Smooth muscle cell (in vitro differentiated cells): ENCODE results near the gene SPTBN4. TPM values are rescaled to one million over a fixed set of nuclear protein-coding genes. Genes with fewer than 3 reads are reported as not detected.

Source experiments
- DNase-seq: peaks from one replicate; lab custom pipeline; 2025; ENCODE audit not compliant: unreplicated experiment; lab: John Stamatoyannopoulos, UW
- H2AFZ ChIP-seq: fragments of 200-600 bp; sonication (generic); 2 replicates; pipeline ENCODE4 v1.6.0; 2016; ENCODE audit warnings: antibody characterized with exemption, low read depth, mild to moderate bottlenecking
- H3F3A ChIP-seq: fragments of 200-600 bp; sonication (generic); 2 replicates; pipeline ENCODE4 v1.6.0; 2017; ENCODE audit warnings: antibody characterized with exemption, low read depth
- H3K27ac ChIP-seq: fragments of 200-600 bp; sonication (generic); 2 replicates; pipeline ENCODE4 v1.5.1; 2016; ENCODE audit warnings: low read depth, mild to moderate bottlenecking
- H3K27me3 ChIP-seq: fragments of 200-600 bp; sonication (generic); 2 replicates; pipeline ENCODE4 v1.6.1; 2016; ENCODE audit warnings: low read depth, mild to moderate bottlenecking
- H3K36me3 ChIP-seq: fragments of 200-600 bp; sonication (generic); 2 replicates; pipeline ENCODE4 v1.5.1; 2016; ENCODE audit warnings: low read depth
- H3K4me1 ChIP-seq: fragments of 200-600 bp; sonication (generic); 2 replicates; pipeline ENCODE4 v1.5.1; 2016; ENCODE audit warnings: low read depth
- H3K4me2 ChIP-seq: fragments of 200-600 bp; sonication (generic); 2 replicates; pipeline ENCODE4 v1.6.0; 2016; ENCODE audit warnings: mild to moderate bottlenecking
- H3K4me3 ChIP-seq: fragments of 200-600 bp; sonication (generic); 2 replicates; pipeline ENCODE4 v1.5.1; 2016; ENCODE audit warnings: mild to moderate bottlenecking
- H3K79me2 ChIP-seq: fragments of 200-600 bp; sonication (generic); 2 replicates; pipeline ENCODE4 v1.6.0; 2016; ENCODE audit warnings: low read depth, mild to moderate bottlenecking
- H3K9ac ChIP-seq: fragments of 200-600 bp; sonication (generic); 2 replicates; pipeline ENCODE4 v1.6.0; 2016; ENCODE audit warnings: low read depth
- H3K9me3 ChIP-seq: fragments of 200-600 bp; sonication (generic); replicated peaks from 2 replicates; pipeline ENCODE4 v1.5.1; 2016; ENCODE audit warnings: low read depth
- H4K20me1 ChIP-seq: fragments of 200-600 bp; sonication (generic); 2 replicates; pipeline ENCODE4 v1.6.0; 2016; ENCODE audit warnings: low read depth
- CTCF ChIP-seq: fragments of 200-600 bp; sonication (generic); IDR thresholded peaks from 2 replicates; pipeline ENCODE4 v1.5.1; 2017; ENCODE audit warnings: borderline replicate concordance, mild to moderate bottlenecking, antibody characterized with exemption; ENCODE audit not compliant: insufficient read depth, poor library complexity, severe bottlenecking
- WGBS: methylation state at CpG from one replicate; pipeline ENCODE4 v1.1.7; 2016; ENCODE audit warnings: low lambda C conversion rate; 5-methylcytosine and 5-hydroxymethylcytosine counted together
- polyA plus RNA-seq: library from polyadenylated mRNA; unstranded; fragments of >200 nt; fragmentation: Nextera tagmentation; extraction: Ambion mirVana; gene quantifications from 2 replicates; pipeline ENCODE4 v1.2.1, GENCODE V29; 2016
- total RNA-seq: library from RNA; depleted of rRNA; stranded (reverse); fragments of >200 nt; gene quantifications from 2 replicates; pipeline ENCODE4 v1.2.3, GENCODE V29; 2014

The SPTBN4 gene
- total and polyA plus RNA-seq, 2 experiments from 2014 or later: 1.0 to 1.2 TPM

- H3F3A ChIP-seq: no peaks in the 10 kb centered on the region
- no peaks in the 10 kb centered on the region for H3K9me3 ChIP-seq
- H3K27me3 ChIP-seq: no peaks in the 10 kb centered on the region
- no peak within 1 kb of the TSS for H3K27ac ChIP-seq
- H3K79me2 ChIP-seq: no peaks in the 10 kb centered on the region
- peak within 1 kb of the TSS; percentile 86 for H2AFZ ChIP-seq
- H3K4me2 ChIP-seq: peak within 1 kb of the TSS; percentile 85
- peak within 1 kb of the TSS; percentile 87 for H3K4me3 ChIP-seq
- peak; percentile 70 for DNase-seq
- H3K4me1 ChIP-seq: no peaks in the 10 kb centered on the region
- H3K36me3 ChIP-seq: no peaks in the 10 kb centered on the region
- peak within 1 kb of the TSS; percentile 31 for H3K9ac ChIP-seq
- H4K20me1 ChIP-seq: no peaks in the 10 kb centered on the region
- WGBS: under 1% methylated on average over 43 of the region's 55 CpGs
- TF ChIP-seq CTCF: no peak
These were observed 110.0 kb downstream of the SPTBN4 start, which contains the start of gene SHKBP1 for GRCh38 chr19:40576585-40577451. TSS of gene SHKBP1 (plus strand) at chr19:40576873. CDS start at chr19:40576900, 27 bp downstream.

- Histone ChIP-seq H3K9ac (no peak overlapping the region), H3K9me3 (no peaks in the 10 kb centered on the region), H4K20me1 (no peaks in the 10 kb centered on the region), H3K79me2 (no peaks in the 10 kb centered on the region), H3K27ac (no peak overlapping the region), H3K4me2 (no peak overlapping the region), H3K27me3 (no peaks in the 10 kb centered on the region), H3K4me1 (no peaks in the 10 kb centered on the region), H3K4me3 (no peak overlapping the region), H2AFZ (no peak overlapping the region), H3K36me3 (no peaks in the 10 kb centered on the region), H3F3A (no peaks in the 10 kb centered on the region)
- 78% methylated on average over 10 of the region's 12 CpGs for WGBS
- no peak for TF ChIP-seq CTCF
- DNase-seq: no peak
These were observed 111.7 kb downstream of the SPTBN4 start for GRCh38 chr19:40578442-40578908.

DNA sequence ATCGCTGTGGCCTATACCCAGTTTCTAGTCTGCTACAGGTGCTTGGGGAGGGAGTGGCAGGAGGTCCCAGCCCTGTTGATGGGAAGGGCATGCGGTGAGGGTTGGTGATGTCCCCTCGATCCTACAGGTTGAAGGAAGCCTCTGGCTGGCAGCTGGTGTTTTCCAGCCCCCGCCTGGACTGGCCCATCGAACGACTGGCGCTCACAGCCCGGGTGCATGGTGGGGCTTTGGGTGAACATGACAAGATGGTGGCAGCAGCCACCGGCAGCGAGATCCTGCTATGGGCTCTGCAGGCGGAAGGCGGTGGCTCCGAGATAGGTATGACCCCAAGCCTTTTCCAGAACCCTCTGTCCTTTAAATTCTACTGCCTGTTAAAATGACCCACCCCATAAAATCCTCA, 113.8 kb downstream of the SPTBN4 start:
- no peaks in the 10 kb centered on the region for H3K4me1 ChIP-seq
- no peaks in the 10 kb centered on the region for H3K9me3 ChIP-seq
- H3K79me2 ChIP-seq: no peaks in the 10 kb centered on the region
- no peak overlapping the region for H3K9ac ChIP-seq
- no peaks in the 10 kb centered on the region for H3K36me3 ChIP-seq
- H3K27me3 ChIP-seq: no peaks in the 10 kb centered on the region
- H4K20me1 ChIP-seq: no peaks in the 10 kb centered on the region
- no peak overlapping the region for H3K4me2 ChIP-seq
- no peak for TF ChIP-seq CTCF
- no peaks in the 10 kb centered on the region for H3F3A ChIP-seq
- H2AFZ ChIP-seq: no peak overlapping the region
- no peak for DNase-seq
- 98% methylated on average over 13 of the region's 13 CpGs for WGBS
- H3K27ac ChIP-seq: no peak overlapping the region
- H3K4me3 ChIP-seq: no peak overlapping the region
